H9 (cell line): ENCODE measurements around the gene MYO10. TPM values are rescaled to one million over a fixed set of nuclear protein-coding genes. Genes with fewer than 3 reads are reported as not detected.
A peak's percentile ranks its signal among the peaks of the same experiment; 100 is the strongest.

Experiments
- DNase-seq: peaks from one replicate; pipeline ENCODE4 v3.0.0-alpha.2; 2017
- H2AFZ ChIP-seq: one replicate; pipeline ENCODE4 v1.6.1; 2013; ENCODE audit warnings: mild to moderate bottlenecking, low read length, control low read depth, moderate library complexity
- H2AK5ac ChIP-seq: 2 replicates; pipeline ENCODE4 v1.6.1; 2013; ENCODE audit warnings: low read length, control low read depth, mixed read lengths; ENCODE audit not compliant: insufficient read length
- H2BK120ac ChIP-seq: one replicate; pipeline ENCODE4 v1.6.1; 2013; ENCODE audit warnings: low read depth, mild to moderate bottlenecking, low read length, control low read depth, inconsistent platforms; ENCODE audit not compliant: poor library complexity, severe bottlenecking
- H2BK12ac ChIP-seq: 2 replicates; pipeline ENCODE4 v1.6.1; 2013; ENCODE audit warnings: low read length, control low read depth, mixed read lengths, low read depth; ENCODE audit not compliant: insufficient read length
- H2BK15ac ChIP-seq: 2 replicates; pipeline ENCODE4 v1.6.1; 2013; ENCODE audit warnings: low read depth, low read length, control low read depth
- H2BK20ac ChIP-seq: one replicate; pipeline ENCODE4 v1.6.1; 2013; ENCODE audit warnings: low read depth, mild to moderate bottlenecking, low read length, control low read depth, inconsistent platforms; ENCODE audit not compliant: poor library complexity, severe bottlenecking
- H2BK5ac ChIP-seq: 2 replicates; pipeline ENCODE4 v1.6.1; 2013; ENCODE audit warnings: low read length, control low read depth, mixed read lengths; ENCODE audit not compliant: insufficient read length
- H3K14ac ChIP-seq: 2 replicates; pipeline ENCODE4 v1.6.1; 2013; ENCODE audit warnings: low read length, control low read depth; ENCODE audit not compliant: insufficient read depth
- H3K18ac ChIP-seq: 2 replicates; pipeline ENCODE4 v1.6.1; 2013; ENCODE audit warnings: low read depth, mild to moderate bottlenecking, mixed read lengths, low read length, control low read depth; ENCODE audit not compliant: insufficient read length
- H3K23ac ChIP-seq: 2 replicates; pipeline ENCODE4 v1.6.1; 2013; ENCODE audit warnings: low read length, control low read depth, mixed read lengths, low read depth; ENCODE audit not compliant: insufficient read length
- H3K23me2 ChIP-seq: 2 replicates; pipeline ENCODE4 v1.6.1; 2013; ENCODE audit warnings: low read depth, mild to moderate bottlenecking, mixed read lengths, low read length, control low read depth; ENCODE audit not compliant: insufficient read length, poor library complexity, severe bottlenecking
- H3K27ac ChIP-seq: 2 replicates; pipeline ENCODE4 v1.5.1; 2013; ENCODE audit warnings: low read length, control low read depth, mixed read lengths, low read depth; ENCODE audit not compliant: insufficient read length
- H3K27me3 ChIP-seq: 2 replicates; pipeline ENCODE4 v1.6.1; 2013; ENCODE audit warnings: low read length, control low read depth, inconsistent platforms; ENCODE audit not compliant: insufficient read depth
- H3K4ac ChIP-seq: 2 replicates; pipeline ENCODE4 v1.6.1; 2013; ENCODE audit warnings: low read depth, mild to moderate bottlenecking, control low read depth, inconsistent platforms, low read length, moderate library complexity
- H3K4me1 ChIP-seq: 2 replicates; pipeline ENCODE4 v1.6.1; 2013; ENCODE audit warnings: low read length, control low read depth, inconsistent platforms; ENCODE audit not compliant: insufficient read depth
- H3K4me2 ChIP-seq: 2 replicates; pipeline ENCODE4 v1.6.1; 2013; ENCODE audit warnings: low read length, control low read depth, mixed read lengths; ENCODE audit not compliant: insufficient read length, insufficient read depth
- H3K56ac ChIP-seq: 2 replicates; pipeline ENCODE4 v1.6.1; 2013; ENCODE audit warnings: low read depth, mild to moderate bottlenecking, mixed read lengths, low read length, control low read depth; ENCODE audit not compliant: insufficient read length
- H3K79me1 ChIP-seq: 2 replicates; pipeline ENCODE4 v1.6.1; 2013; ENCODE audit warnings: low read depth, mild to moderate bottlenecking, moderate library complexity, low read length, control low read depth, inconsistent platforms; ENCODE audit not compliant: insufficient read depth, poor library complexity, severe bottlenecking
- H3K79me2 ChIP-seq: 2 replicates; pipeline ENCODE4 v1.6.1; 2013; ENCODE audit warnings: low read length, control low read depth, inconsistent platforms; ENCODE audit not compliant: insufficient read depth
- H3K9ac ChIP-seq: 2 replicates; pipeline ENCODE4 v1.6.1; 2013; ENCODE audit warnings: low read length, control low read depth, mixed read lengths; ENCODE audit not compliant: insufficient read length; ENCODE audit errors: extremely low read depth
- H3K9me3 ChIP-seq: one replicate; pipeline ENCODE4 v1.6.1; 2013; ENCODE audit warnings: low read depth, low read length, inconsistent platforms; ENCODE audit not compliant: control insufficient read depth
- H3T11ph ChIP-seq: one replicate; pipeline ENCODE4 v1.6.1; 2013; ENCODE audit warnings: mild to moderate bottlenecking, low read length, control low read depth, inconsistent platforms
- H4K20me1 ChIP-seq: one replicate; pipeline ENCODE4 v1.6.1; 2013; ENCODE audit not compliant: control insufficient read depth, insufficient read length, insufficient read depth
- H4K5ac ChIP-seq: 2 replicates; pipeline ENCODE4 v1.6.1; 2013; ENCODE audit warnings: low read depth, mild to moderate bottlenecking, mixed read lengths, low read length, control low read depth; ENCODE audit not compliant: insufficient read length
- H4K8ac ChIP-seq: replicated peaks from 2 replicates; pipeline ENCODE4 v1.6.1; 2013; ENCODE audit warnings: low read length, control low read depth, mixed read lengths, low read depth; ENCODE audit not compliant: insufficient read length
- H4K91ac ChIP-seq: 2 replicates; pipeline ENCODE4 v1.6.1; 2013; ENCODE audit warnings: low read depth, mild to moderate bottlenecking, moderate library complexity, mixed read lengths, low read length, control low read depth; ENCODE audit not compliant: insufficient read length
- H3K27ac Mint-ChIP-seq, 3 experiments: 2 replicates in 2 of 3; 3 replicates in 1 of 3; pipeline ENCODE4 v1.8.0; 2020 to 2021; ENCODE audit warnings: mixed read lengths in 3 of 3, mild to moderate bottlenecking in 1 of 3, moderate library complexity in 1 of 3
- H3K27me3 Mint-ChIP-seq: 2 replicates; pipeline ENCODE4 v1.8.0; 2021; ENCODE audit warnings: low read depth, mild to moderate bottlenecking, moderate library complexity, mixed read lengths
- H3K36me3 Mint-ChIP-seq, 3 experiments: 2 replicates in 2 of 3; 3 replicates in 1 of 3; pipeline ENCODE4 v1.8.0; 2020 to 2021; ENCODE audit warnings: low read depth in 3 of 3, mixed read lengths in 3 of 3; ENCODE audit not compliant: insufficient read depth in 1 of 3
- H3K4me1 Mint-ChIP-seq, 2 experiments: 2 replicates each; pipeline ENCODE4 v1.8.0; 2020; ENCODE audit warnings: mixed read lengths in 2 of 2
- H3K4me3 Mint-ChIP-seq, 2 experiments: 2 replicates in 1 of 2; 3 replicates in 1 of 2; pipeline ENCODE4 v1.8.0; 2020 to 2021; ENCODE audit warnings: mild to moderate bottlenecking in 2 of 2, mixed read lengths in 2 of 2, moderate library complexity in 1 of 2
- H3K9me3 Mint-ChIP-seq, 2 experiments: 2 replicates in 1 of 2; 3 replicates in 1 of 2; pipeline ENCODE4 v1.8.0; 2020; ENCODE audit warnings: mild to moderate bottlenecking in 2 of 2, mixed read lengths in 2 of 2, moderate library complexity in 1 of 2
- WGBS: extraction: QIAGEN DNeasy Blood & Tissue Kit; methylation state at CpG from one replicate; pipeline ENCODE4 v1.1.7; 2013; ENCODE audit warnings: missing lambda C conversion rate, low lambda C conversion rate, mixed read lengths; ENCODE audit not compliant: insufficient read length; ENCODE audit errors: extremely low coverage; 5-methylcytosine and 5-hydroxymethylcytosine counted together
- total RNA-seq: library from RNA; stranded (reverse); gene quantifications from 2 replicates; pipeline ENCODE4 v1.2.1, GENCODE V29; 2021
- TF ChIP-seq, protein P1 (sequence below): fragments of 200-600 bp; sonication (generic); conservative IDR thresholded peaks from 3 replicates; pipeline ENCODE4 v1.8.0; 2021; ENCODE audit warnings: antibody characterized with exemption, mild to moderate bottlenecking

MYO10 gene
- total RNA-seq, 1 experiment from 2014 or later, result 127 TPM

GRCh38 chr5:16736158-16736995 lies 199.7 kb downstream of the MYO10 start:
- H4K91ac ChIP-seq, result peak overlapping the region; percentile 33
- H3K4me3 Mint-ChIP-seq, result peak overlapping the region; percentile 70 to 73
- peak overlapping the region; percentile 93 for H3K18ac ChIP-seq
- no peaks in the 10 kb centered on the region for H4K20me1 ChIP-seq
- H2BK15ac ChIP-seq, result no peak overlapping the region
- no CpG with 5 or more reads among the region's 14 CpGs for WGBS
- H2BK20ac ChIP-seq, result no peak overlapping the region
- H3K4me1 ChIP-seq, result peaks cover 19% of the 10 kb centered on the region
- H3K27me3 Mint-ChIP-seq, result no peaks in the 10 kb centered on the region
- peak overlapping the region; percentile 97 for H3K4me2 ChIP-seq
- H2BK5ac ChIP-seq, result peak overlapping the region; percentile 74
- peak overlapping the region; percentile 83 for H2AK5ac ChIP-seq
- no peaks in the 10 kb centered on the region for H3K27me3 ChIP-seq
- H3K27ac Mint-ChIP-seq, result peak overlapping the region; percentile 97 to 98 (median 98)
- peak overlapping the region; percentile 92 for H3K9ac ChIP-seq
- H3K9me3 ChIP-seq, result no peaks in the 10 kb centered on the region
- H2BK120ac ChIP-seq, result no peak overlapping the region
- H2AFZ ChIP-seq, result no peak overlapping the region
- peak overlapping the region; percentile 92 for H3K14ac ChIP-seq
- peak overlapping the region; percentile 85 for H2BK12ac ChIP-seq
- no peaks in the 10 kb centered on the region; a peak in 1 of 5 replicates for H3K9me3 Mint-ChIP-seq
- H3K27ac ChIP-seq, result peak overlapping the region; percentile 96
- H3K4ac ChIP-seq, result peak overlapping the region; percentile 83; the same call in 1 of the 2 replicates
- H3K79me2 ChIP-seq, result peaks cover 36% of the 10 kb centered on the region; the same call in 1 of the 2 replicates
- peaks cover 7% of the 10 kb centered on the region for H3K79me1 ChIP-seq
- peaks cover 73 to 80% of the 10 kb centered on the region in 2 experiments for H3K4me1 Mint-ChIP-seq
- DNase-seq, result peak; percentile 66
- peak overlapping the region; percentile 39 for H3K56ac ChIP-seq
- H4K5ac ChIP-seq, result peak overlapping the region; percentile 90
- H3K23me2 ChIP-seq, result peaks cover 25% of the 10 kb centered on the region
- H4K8ac ChIP-seq, result peak overlapping the region; percentile 79
- peak overlapping the region; percentile 55 for H3K23ac ChIP-seq
- TF ChIP-seq, protein P1, sequence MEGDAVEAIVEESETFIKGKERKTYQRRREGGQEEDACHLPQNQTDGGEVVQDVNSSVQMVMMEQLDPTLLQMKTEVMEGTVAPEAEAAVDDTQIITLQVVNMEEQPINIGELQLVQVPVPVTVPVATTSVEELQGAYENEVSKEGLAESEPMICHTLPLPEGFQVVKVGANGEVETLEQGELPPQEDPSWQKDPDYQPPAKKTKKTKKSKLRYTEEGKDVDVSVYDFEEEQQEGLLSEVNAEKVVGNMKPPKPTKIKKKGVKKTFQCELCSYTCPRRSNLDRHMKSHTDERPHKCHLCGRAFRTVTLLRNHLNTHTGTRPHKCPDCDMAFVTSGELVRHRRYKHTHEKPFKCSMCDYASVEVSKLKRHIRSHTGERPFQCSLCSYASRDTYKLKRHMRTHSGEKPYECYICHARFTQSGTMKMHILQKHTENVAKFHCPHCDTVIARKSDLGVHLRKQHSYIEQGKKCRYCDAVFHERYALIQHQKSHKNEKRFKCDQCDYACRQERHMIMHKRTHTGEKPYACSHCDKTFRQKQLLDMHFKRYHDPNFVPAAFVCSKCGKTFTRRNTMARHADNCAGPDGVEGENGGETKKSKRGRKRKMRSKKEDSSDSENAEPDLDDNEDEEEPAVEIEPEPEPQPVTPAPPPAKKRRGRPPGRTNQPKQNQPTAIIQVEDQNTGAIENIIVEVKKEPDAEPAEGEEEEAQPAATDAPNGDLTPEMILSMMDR, result no peak
- peak overlapping the region; percentile 84 for H3T11ph ChIP-seq
- H3K36me3 Mint-ChIP-seq, result peaks cover 16 to 40% (median 26%) of the 10 kb centered on the region in 3 experiments; a peak in 6 of 7 replicates
